Measurements from ENCODE around the gene SLN.

GRCh38 chr11:107669191-107669740 lies 42.6 kb downstream of the SLN start:
- TF ChIP-seq EZH2 (IDR thresholded peaks at IDR 0.05; ENCODE audit: insufficient read depth, poor library complexity, severe bottlenecking), result no peak
- no peak for TF ChIP-seq EZH2phosphoT487 (IDR thresholded peaks at IDR 0.05; ENCODE audit: insufficient read depth, low read depth)
